Transverse colon (tissue), 4 donors: ENCODE data around the gene TMPRSS11B. TPM values are rescaled to one million over a fixed set of nuclear protein-coding genes. Genes with fewer than 3 reads are reported as not detected.

Source experiments
- DNase-seq: peaks from one replicate; pipeline ENCODE4 v3.0.0-alpha.2; 2019
- H3K27ac ChIP-seq, 4 donors: fragments of 200-600 bp; sonication (generic); 2 replicates each; pipeline ENCODE4 v1.5.1; 2016 to 2018; ENCODE audit warnings: inconsistent platforms in 4 of 4
- H3K27me3 ChIP-seq: fragments of 200-600 bp; sonication (generic); 2 replicates; pipeline ENCODE4 v1.5.1; 2017; ENCODE audit warnings: inconsistent platforms
- H3K36me3 ChIP-seq, 4 donors: fragments of 200-600 bp; sonication (generic); 2 replicates each; pipeline ENCODE4 v1.5.1; 2017 to 2019; ENCODE audit warnings: inconsistent platforms in 4 of 4
- H3K4me1 ChIP-seq, 4 donors: fragments of 200-600 bp; sonication (generic); 2 replicates each; pipeline ENCODE4 v1.5.1; 2017 to 2020; ENCODE audit warnings: inconsistent platforms in 4 of 4
- H3K4me3 ChIP-seq, 4 donors: fragments of 200-600 bp; sonication (generic); 1 replicate in 1 of 4; 2 replicates in 3 of 4; pipeline versions ENCODE4 v1.5.1 to v1.6.1; 2017 to 2019; ENCODE audit warnings: inconsistent platforms in 4 of 4
- H3K9me3 ChIP-seq, 2 donors: fragments of 200-600 bp; sonication (generic); 2 replicates each; pipeline ENCODE4 v1.5.1; 2017 to 2019; ENCODE audit warnings: inconsistent platforms in 2 of 2
- EP300 ChIP-seq: sonication (generic); formaldehyde crosslinking; IDR thresholded peaks from one replicate; pipeline ENCODE4 v1.6.1; 2017; ENCODE audit warnings: antibody characterized with exemption, low read depth
- POLR2A ChIP-seq: fragments of 450-650 bp; IDR thresholded peaks from one replicate; pipeline ENCODE4 v1.6.1; 2016; ENCODE audit warnings: antibody characterized with exemption, mild to moderate bottlenecking, moderate library complexity
- POLR2AphosphoS5 ChIP-seq, 3 donors: sonication (generic); formaldehyde crosslinking; IDR thresholded peaks; one replicate each; pipeline ENCODE4 v1.6.1; 2016; ENCODE audit warnings: antibody characterized with exemption in 3 of 3
- WGBS, 2 donors: methylation state at CpG; one replicate each; pipeline ENCODE4 v1.1.5; 2018; ENCODE audit warnings: low coverage in 1 of 2; 5-methylcytosine and 5-hydroxymethylcytosine counted together
- in situ Hi-C, 4 donors: fragments of 200-750 bp; cut with MboI; loops; one replicate each; pipeline versions ENCODE4 v1.15.0 to v1.15.1; 2017; ENCODE audit warnings: low sequenced_read_pairs in 3 of 4, low pct_ligation_motif_present in 1 of 4, low pct_unique_long_range_greater_than_20kb in 1 of 4
- intact Hi-C: fragments of 100-400 bp; cut with DNase I; formaldehyde crosslinking; loops from one replicate; pipeline ENCODE4 v1.15.1; 2023; ENCODE audit warnings: low total_unique reads
- total RNA-seq, 4 donors: library from RNA; depleted of rRNA; stranded (reverse); fragments of >200 nt; gene quantifications; one replicate each; pipeline ENCODE4 v1.1.0, GENCODE V29; 2016
- TF ChIP-seq, protein P1 (sequence below), 5 experiments: fragments of 200-600 bp in 3 of 5; fragments of 450-650 bp in 2 of 5; sonication (generic) in 3 of 5; IDR thresholded peaks; 1 replicate in 2 of 5; 2 replicates in 3 of 5; pipeline ENCODE4 v1.5.1; 2016 to 2017; ENCODE audit warnings: antibody characterized with exemption in 5 of 5, inconsistent platforms in 3 of 5, mild to moderate bottlenecking in 2 of 5, moderate library complexity in 1 of 5

TMPRSS11B gene
- total RNA-seq, 4 donors from 2014 or later, result not detected

DNA sequence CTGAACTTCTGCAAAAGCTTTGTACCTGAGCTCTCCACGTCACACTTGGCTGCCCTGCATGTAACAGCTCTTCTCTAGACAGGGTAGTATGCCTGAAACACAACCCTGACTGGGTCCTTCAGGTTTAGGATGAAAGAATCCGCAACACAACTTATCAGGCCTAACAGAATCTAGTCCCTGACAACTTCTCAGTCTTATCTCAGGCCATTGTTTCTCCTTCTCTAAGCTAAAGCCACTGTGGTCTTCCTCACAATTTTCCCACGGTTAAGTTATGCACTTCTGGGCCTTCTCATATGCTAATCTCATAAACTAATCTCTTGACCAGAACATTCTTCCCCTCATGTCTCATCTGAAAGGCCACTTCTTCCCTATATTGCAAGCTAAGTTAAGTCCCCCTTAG, 10.8 kb upstream of the TMPRSS11B start:
- no peak for TF ChIP-seq POLR2A
- no peaks in the 10 kb centered on the region for H3K36me3 ChIP-seq
- no peak overlapping the region for H3K4me3 ChIP-seq
- in situ Hi-C loops (no loop called here), intact Hi-C loops (no loop called here)
- no peaks in the 10 kb centered on the region for H3K4me1 ChIP-seq
- H3K9me3 ChIP-seq, result no peaks in the 10 kb centered on the region
- H3K27ac ChIP-seq, result no peak overlapping the region
- DNase-seq, result no peak
- no peaks in the 10 kb centered on the region for H3K27me3 ChIP-seq
- WGBS, 2 donors, result 67 to 90% methylated on average over 2 to 3 of the region's 3 CpGs

DNA sequence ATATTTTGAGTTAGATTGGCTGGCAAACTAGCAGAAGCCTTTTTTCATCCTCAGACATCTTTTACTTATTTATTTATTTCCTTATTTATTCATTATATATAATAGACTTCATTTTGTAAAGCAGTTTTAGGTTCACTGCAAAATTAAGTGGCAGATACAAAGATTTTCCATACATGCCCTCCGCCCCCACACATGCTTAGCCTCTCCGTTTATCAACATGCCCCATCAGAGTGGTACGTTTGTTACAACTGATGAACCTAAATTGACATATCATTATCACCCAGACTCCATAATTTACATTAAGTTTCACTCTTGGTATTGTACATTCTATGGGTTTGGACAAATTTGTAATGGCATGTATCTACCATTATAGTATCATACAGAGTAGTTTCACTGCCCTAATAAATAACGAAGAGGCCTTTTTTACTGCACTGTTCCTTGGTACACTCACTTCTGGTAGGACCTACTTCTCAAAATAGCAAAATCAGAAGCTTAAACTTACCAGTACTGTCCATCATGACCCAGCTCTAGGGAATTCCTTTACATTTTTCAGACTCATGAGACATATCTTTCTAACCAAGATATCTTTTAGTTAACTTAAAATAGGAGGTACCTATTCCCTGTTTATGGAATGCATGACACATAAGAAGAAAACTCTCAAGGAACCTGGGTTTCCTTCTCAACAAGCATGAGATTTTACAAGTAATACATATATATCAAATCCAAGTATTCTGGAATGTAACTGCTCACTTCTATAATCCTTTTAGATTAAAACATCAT, 4.8 kb upstream of the TMPRSS11B start:
- no peaks in the 10 kb centered on the region for H3K4me1 ChIP-seq
- no peaks in the 10 kb centered on the region for H3K9me3 ChIP-seq
- H3K27me3 ChIP-seq, result no peaks in the 10 kb centered on the region
- intact Hi-C loops, result no loop called here
- no peak for DNase-seq
- no peak overlapping the region for H3K4me3 ChIP-seq
- in situ Hi-C loops, result no loop called here
- no peak for TF ChIP-seq POLR2A
- TF ChIP-seq, protein P1, sequence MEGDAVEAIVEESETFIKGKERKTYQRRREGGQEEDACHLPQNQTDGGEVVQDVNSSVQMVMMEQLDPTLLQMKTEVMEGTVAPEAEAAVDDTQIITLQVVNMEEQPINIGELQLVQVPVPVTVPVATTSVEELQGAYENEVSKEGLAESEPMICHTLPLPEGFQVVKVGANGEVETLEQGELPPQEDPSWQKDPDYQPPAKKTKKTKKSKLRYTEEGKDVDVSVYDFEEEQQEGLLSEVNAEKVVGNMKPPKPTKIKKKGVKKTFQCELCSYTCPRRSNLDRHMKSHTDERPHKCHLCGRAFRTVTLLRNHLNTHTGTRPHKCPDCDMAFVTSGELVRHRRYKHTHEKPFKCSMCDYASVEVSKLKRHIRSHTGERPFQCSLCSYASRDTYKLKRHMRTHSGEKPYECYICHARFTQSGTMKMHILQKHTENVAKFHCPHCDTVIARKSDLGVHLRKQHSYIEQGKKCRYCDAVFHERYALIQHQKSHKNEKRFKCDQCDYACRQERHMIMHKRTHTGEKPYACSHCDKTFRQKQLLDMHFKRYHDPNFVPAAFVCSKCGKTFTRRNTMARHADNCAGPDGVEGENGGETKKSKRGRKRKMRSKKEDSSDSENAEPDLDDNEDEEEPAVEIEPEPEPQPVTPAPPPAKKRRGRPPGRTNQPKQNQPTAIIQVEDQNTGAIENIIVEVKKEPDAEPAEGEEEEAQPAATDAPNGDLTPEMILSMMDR (IDR thresholded peaks at IDR 0.05), result no peak
- TF ChIP-seq POLR2AphosphoS5 (IDR thresholded peaks at IDR 0.05), result no peak
- TF ChIP-seq EP300, result no peak
- WGBS, 2 donors, result 75 to 78% methylated on average over 4 of the region's 4 CpGs
- no peak overlapping the region for H3K27ac ChIP-seq
- no peaks in the 10 kb centered on the region for H3K36me3 ChIP-seq

DNA sequence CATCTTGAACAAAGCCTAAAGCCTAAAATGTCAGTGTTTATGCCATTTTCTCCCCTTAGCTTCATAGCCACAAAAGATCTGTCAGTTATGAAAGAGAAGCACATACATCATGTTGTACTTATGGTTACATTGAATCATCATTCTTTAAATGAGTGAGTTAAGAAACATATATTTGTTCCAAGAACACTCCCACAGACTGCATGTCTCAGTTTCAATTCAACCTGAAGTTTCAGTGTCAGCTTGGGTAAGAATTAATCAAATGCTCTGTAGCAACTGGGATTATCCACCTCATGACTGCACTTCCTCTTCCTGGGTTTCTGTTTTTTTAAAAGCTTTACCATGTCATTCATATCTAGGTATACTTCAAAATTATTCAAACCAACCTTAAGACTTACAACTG, 3.9 kb upstream of the TMPRSS11B start:
- Histone ChIP-seq H3K4me1 (no peaks in the 10 kb centered on the region), H3K9me3 (no peaks in the 10 kb centered on the region), H3K36me3 (no peaks in the 10 kb centered on the region), H3K4me3 (no peak overlapping the region), H3K27me3 (no peaks in the 10 kb centered on the region), H3K27ac (no peak overlapping the region)
- no peak for TF ChIP-seq EP300
- in situ Hi-C loops, result no loop called here
- DNase-seq, result no peak
- intact Hi-C loops, result no loop called here

DNA sequence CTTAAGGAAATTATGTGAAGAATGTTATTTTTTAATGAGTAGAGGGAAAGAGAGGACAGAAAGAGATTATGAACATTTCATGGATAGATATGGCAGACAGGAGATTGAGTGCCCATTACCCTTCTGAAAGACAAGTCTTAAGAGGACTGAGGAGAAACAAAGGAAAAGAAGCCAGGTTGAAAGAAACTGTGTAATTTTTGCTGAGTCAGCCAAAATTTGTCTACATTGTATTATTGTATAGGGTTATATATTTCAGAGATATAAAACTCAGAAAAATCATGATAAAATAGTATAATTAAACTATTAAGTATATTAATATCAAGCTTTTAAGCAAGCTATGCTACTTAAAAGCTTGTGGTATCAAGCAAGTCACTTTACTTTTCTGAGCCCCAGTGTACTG, 4.9 kb downstream of the TMPRSS11B start:
- no peaks in the 10 kb centered on the region for H3K36me3 ChIP-seq
- no peaks in the 10 kb centered on the region for H3K4me1 ChIP-seq
- H3K9me3 ChIP-seq, result no peaks in the 10 kb centered on the region
- intact Hi-C loops, result no loop called here
- H3K27me3 ChIP-seq, result no peaks in the 10 kb centered on the region
- in situ Hi-C loops, result no loop called here
- H3K27ac ChIP-seq, result no peak overlapping the region
- no peak overlapping the region for H3K4me3 ChIP-seq
- no peak for DNase-seq
- no peak for TF ChIP-seq POLR2A
- TF ChIP-seq EP300, result no peak
- TF ChIP-seq, protein P1 (IDR thresholded peaks at IDR 0.05), result no peak
- no peak for TF ChIP-seq POLR2AphosphoS5 (IDR thresholded peaks at IDR 0.05)

DNA sequence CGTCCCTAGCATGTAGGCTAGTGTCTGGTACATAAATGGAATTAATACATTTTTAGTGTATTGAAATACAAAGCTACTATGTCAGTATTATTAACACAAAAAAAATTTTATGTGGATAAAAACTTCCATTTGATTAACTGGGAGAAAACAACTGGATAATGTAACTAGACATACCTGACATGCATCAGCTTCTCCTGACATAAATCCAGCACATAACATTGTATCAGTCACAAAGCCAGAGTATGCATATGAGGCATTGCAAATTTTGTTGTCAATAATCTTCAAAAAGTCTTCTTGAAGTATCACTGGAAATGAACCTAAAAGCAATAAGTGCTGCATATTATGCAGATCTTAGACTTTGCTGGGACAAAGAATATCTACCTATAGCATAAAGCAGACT, 16.9 kb downstream of the TMPRSS11B start:
- in situ Hi-C loops (no loop called here), intact Hi-C loops (no loop called here)
- Histone ChIP-seq H3K4me3 (no peak overlapping the region), H3K9me3 (no peaks in the 10 kb centered on the region), H3K27ac (no peak overlapping the region), H3K4me1 (no peaks in the 10 kb centered on the region), H3K27me3 (no peaks in the 10 kb centered on the region), H3K36me3 (no peaks in the 10 kb centered on the region)
- no peak for DNase-seq
- 42 to 67% methylated on average over 1 of the region's 1 CpG for WGBS, 2 donors
- TF ChIP-seq EP300, result no peak
- no peak for TF ChIP-seq POLR2A
- TF ChIP-seq, protein P1 (IDR thresholded peaks at IDR 0.05), result no peak
- no peak for TF ChIP-seq POLR2AphosphoS5 (IDR thresholded peaks at IDR 0.05)
